HepG2 (cell line): ENCODE data around the gene HDGF. TPM values are rescaled to one million over a fixed set of nuclear protein-coding genes. Genes with fewer than 3 reads are reported as not detected.
A peak's percentile ranks its signal among the peaks of the same experiment; 100 is the strongest.

Experiments used
- AHR ChIP-seq: IDR thresholded peaks from 2 replicates; pipeline ENCODE4 v1.6.1; 2018; ENCODE audit warnings: missing genetic modification reagents, missing compliant biosample characterization
- GATAD1 ChIP-seq: IDR thresholded peaks from 2 replicates; pipeline ENCODE4 v1.6.1; 2016; ENCODE audit warnings: missing genetic modification reagents, missing compliant biosample characterization
- HDAC1 ChIP-seq: sonication (generic); formaldehyde crosslinking; IDR thresholded peaks from 2 replicates; pipeline ENCODE4 v1.5.1; 2020; ENCODE audit warnings: mild to moderate bottlenecking, missing genetic modification reagents
- HNRNPK ChIP-seq: fragments of 200-400 bp; formaldehyde crosslinking; IDR thresholded peaks from 2 replicates; pipeline ENCODE4 v1.6.1; 2018; ENCODE audit warnings: low read length, low read depth, moderate library complexity, mild to moderate bottlenecking; ENCODE audit not compliant: poor library complexity, severe bottlenecking
- NFATC3 ChIP-seq: sonication (generic); formaldehyde crosslinking; IDR thresholded peaks from 2 replicates; pipeline ENCODE4 v1.5.1; 2020; ENCODE audit warnings: mild to moderate bottlenecking, missing genetic modification reagents
- NFE2L1 ChIP-seq: sonication (generic); formaldehyde crosslinking; IDR thresholded peaks from 2 replicates; pipeline ENCODE4 v1.4.0; 2020; ENCODE audit warnings: missing genetic modification reagents, mild to moderate bottlenecking, borderline replicate concordance
- PCBP1 ChIP-seq: fragments of 200-400 bp; formaldehyde crosslinking; IDR thresholded peaks from 2 replicates; pipeline ENCODE4 v1.6.1; 2017; ENCODE audit warnings: mild to moderate bottlenecking, low read depth, low read length, borderline replicate concordance
- PTBP1 ChIP-seq: fragments of 200-400 bp; formaldehyde crosslinking; IDR thresholded peaks from 2 replicates; pipeline ENCODE4 v1.6.1; 2018; ENCODE audit warnings: low read length, low read depth; ENCODE audit not compliant: poor library complexity, severe bottlenecking
- SP4 ChIP-seq: sonication (generic); formaldehyde crosslinking; IDR thresholded peaks from 2 replicates; pipeline ENCODE4 v1.8.1; 2023; ENCODE audit warnings: mild to moderate bottlenecking, missing genetic modification reagents
- SRSF9 ChIP-seq: fragments of 200-400 bp; formaldehyde crosslinking; IDR thresholded peaks from 2 replicates; pipeline ENCODE4 v1.6.1; 2018; ENCODE audit warnings: borderline replicate concordance, mild to moderate bottlenecking, low read depth, low read length; ENCODE audit not compliant: insufficient read depth, poor library complexity, severe bottlenecking
- TARDBP ChIP-seq: sonication (generic); formaldehyde crosslinking; IDR thresholded peaks from 2 replicates; pipeline ENCODE4 v1.8.0; 2022; ENCODE audit warnings: mild to moderate bottlenecking, missing genetic modification reagents
- TCF7L2 ChIP-seq: IDR thresholded peaks from 2 replicates; pipeline ENCODE4 v1.6.1; 2011; ENCODE audit warnings: mild to moderate bottlenecking, low read depth, low read length, moderate library complexity
- ZBTB7B ChIP-seq: sonication (generic); formaldehyde crosslinking; IDR thresholded peaks from 2 replicates; pipeline ENCODE4 v1.4.0; 2020; ENCODE audit warnings: missing genetic modification reagents
- ZNF205 ChIP-seq: IDR thresholded peaks from 2 replicates; pipeline ENCODE4 v1.6.1; 2018; ENCODE audit warnings: missing biosample characterization, missing genetic modification reagents
- ZNF232 ChIP-seq: sonication (generic); formaldehyde crosslinking; IDR thresholded peaks from 2 replicates; pipeline ENCODE4 v1.4.0; 2020; ENCODE audit warnings: missing genetic modification reagents, borderline replicate concordance
- ZNF619 ChIP-seq: sonication (generic); formaldehyde crosslinking; IDR thresholded peaks from 2 replicates; pipeline ENCODE4 v1.4.0; 2020; ENCODE audit warnings: mild to moderate bottlenecking, missing genetic modification reagents
- ZNF83 ChIP-seq: sonication (generic); formaldehyde crosslinking; IDR thresholded peaks from 2 replicates; pipeline ENCODE4 v1.4.0; 2020; ENCODE audit warnings: missing genetic modification reagents, mild to moderate bottlenecking, borderline replicate concordance
- polyA plus RNA-seq, 8 experiments: library from polyadenylated mRNA; depleted of rRNA in 3 of 8; stranded (reverse) in 7 of 8; unstranded in 1 of 8; fragments of >200 nt; fragmentation: Illumina TruSeq in 4 of 8; extraction: Trizol in 4 of 8; gene quantifications; 2 replicates each; pipeline versions ENCODE4 v1.2.1 to v1.2.3, GENCODE V29; 2011 to 2016; ENCODE audit warnings: low read depth in 4 of 8, missing spikeins in 1 of 8, mixed read lengths in 1 of 8; ENCODE audit not compliant: insufficient read depth in 1 of 8
- total RNA-seq, 5 experiments: library from RNA; depleted of rRNA; stranded (reverse); fragments of >200 nt; fragmentation: Illumina TruSeq; extraction: Trizol; gene quantifications; 2 replicates each; pipeline ENCODE4 v1.2.3, GENCODE V29; 2016; ENCODE audit warnings: low read depth in 1 of 5
- TF ChIP-seq, protein P1 (sequence below): sonication (generic); formaldehyde crosslinking; IDR thresholded peaks from 2 replicates; pipeline ENCODE4 v1.4.0; 2020; ENCODE audit warnings: missing genetic modification reagents
- TF ChIP-seq, protein P2 (sequence below): sonication (generic); formaldehyde crosslinking; IDR thresholded peaks from 2 replicates; pipeline ENCODE4 v1.5.1; 2020; ENCODE audit warnings: mild to moderate bottlenecking, missing genetic modification reagents, moderate library complexity
- TF ChIP-seq, protein P3 (sequence below): sonication (generic); formaldehyde crosslinking; conservative IDR thresholded peaks from 2 replicates; pipeline ENCODE4 v1.4.0; 2020; ENCODE audit warnings: missing genetic modification reagents
- TF ChIP-seq, protein P4 (sequence below): sonication (generic); formaldehyde crosslinking; IDR thresholded peaks from 2 replicates; pipeline ENCODE4 v1.4.0; 2020; ENCODE audit warnings: missing genetic modification reagents, borderline replicate concordance

The HDGF gene
- total and polyA plus RNA-seq, 2 of the 13 experiments (the other 11 are each of a cell fraction or from before 2014, with no cell fraction given): 156 to 196 TPM

DNA sequence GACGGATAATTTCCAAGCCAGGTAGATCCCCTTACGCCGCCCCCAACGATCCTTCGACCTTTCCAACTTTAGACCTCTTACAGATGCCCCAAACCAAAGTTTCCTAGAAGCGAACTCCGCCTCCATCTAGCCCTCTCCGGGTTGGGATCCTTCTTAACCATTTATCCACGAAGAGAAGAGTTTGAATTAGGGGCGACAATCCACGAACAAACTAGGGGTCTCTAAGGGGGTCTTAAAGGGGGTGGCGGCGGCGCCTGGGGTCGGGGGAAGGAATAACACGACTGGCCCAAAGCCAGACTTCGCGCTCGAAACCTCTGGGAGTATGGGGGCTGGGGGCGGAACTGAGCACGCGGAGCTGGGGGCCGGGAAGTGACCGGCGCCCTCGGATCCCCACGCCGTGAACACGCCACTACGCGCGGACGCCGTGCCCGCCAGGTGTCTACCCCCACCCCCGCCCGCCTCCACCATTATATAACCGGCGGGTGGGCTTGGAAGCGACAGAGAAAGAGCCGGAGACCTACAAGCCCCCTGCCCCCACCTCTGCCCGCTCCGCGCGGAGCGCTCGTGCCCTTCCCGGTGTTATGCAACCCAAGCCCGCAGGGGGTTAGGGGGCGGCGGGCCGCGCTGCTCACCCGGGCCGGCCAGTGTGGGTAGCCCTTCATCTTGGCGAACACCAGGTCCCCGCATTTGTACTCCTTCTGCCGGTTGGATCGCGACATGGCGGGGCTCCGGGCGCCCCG is 594 bp downstream of the HDGF start (continued):
- TF ChIP-seq AHR (CRISPR knock-in tag): 0 out of 2 replicates have a peak, but pooled peaks have one; percentile 47
- TF ChIP-seq TCF7L2: no peak
- TF ChIP-seq PTBP1: no peak
- TF ChIP-seq, protein P1, sequence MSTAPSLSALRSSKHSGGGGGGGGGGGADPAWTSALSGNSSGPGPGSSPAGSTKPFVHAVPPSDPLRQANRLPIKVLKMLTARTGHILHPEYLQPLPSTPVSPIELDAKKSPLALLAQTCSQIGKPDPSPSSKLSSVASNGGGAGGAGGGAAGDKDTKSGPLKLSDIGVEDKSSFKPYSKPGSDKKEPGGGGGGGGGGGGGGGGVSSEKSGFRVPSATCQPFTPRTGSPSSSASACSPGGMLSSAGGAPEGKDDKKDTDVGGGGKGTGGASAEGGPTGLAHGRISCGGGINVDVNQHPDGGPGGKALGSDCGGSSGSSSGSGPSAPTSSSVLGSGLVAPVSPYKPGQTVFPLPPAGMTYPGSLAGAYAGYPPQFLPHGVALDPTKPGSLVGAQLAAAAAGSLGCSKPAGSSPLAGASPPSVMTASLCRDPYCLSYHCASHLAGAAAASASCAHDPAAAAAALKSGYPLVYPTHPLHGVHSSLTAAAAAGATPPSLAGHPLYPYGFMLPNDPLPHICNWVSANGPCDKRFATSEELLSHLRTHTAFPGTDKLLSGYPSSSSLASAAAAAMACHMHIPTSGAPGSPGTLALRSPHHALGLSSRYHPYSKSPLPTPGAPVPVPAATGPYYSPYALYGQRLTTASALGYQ: no peak
- 0 out of 2 replicates have a peak, but pooled peaks have one; percentile 19 for TF ChIP-seq ZBTB7B (CRISPR knock-in tag)
- TF ChIP-seq ZNF232 (CRISPR knock-in tag): no peak
- TF ChIP-seq TARDBP (CRISPR knock-in tag): no peak
- TF ChIP-seq SP4 (CRISPR knock-in tag): no peak
- peak; percentile 18 for TF ChIP-seq HNRNPK
- TF ChIP-seq NFE2L1 (CRISPR knock-in tag): no peak
- TF ChIP-seq ZNF619 (CRISPR knock-in tag): no peak
- 0 out of 2 replicates have a peak, but pooled peaks have one; percentile 29 for TF ChIP-seq GATAD1 (CRISPR knock-in tag)
- no peak for TF ChIP-seq ZNF83 (CRISPR knock-in tag)
- no peak; the same call in 1 of the 2 replicates for TF ChIP-seq HDAC1 (CRISPR knock-in tag)
- TF ChIP-seq, protein P2, sequence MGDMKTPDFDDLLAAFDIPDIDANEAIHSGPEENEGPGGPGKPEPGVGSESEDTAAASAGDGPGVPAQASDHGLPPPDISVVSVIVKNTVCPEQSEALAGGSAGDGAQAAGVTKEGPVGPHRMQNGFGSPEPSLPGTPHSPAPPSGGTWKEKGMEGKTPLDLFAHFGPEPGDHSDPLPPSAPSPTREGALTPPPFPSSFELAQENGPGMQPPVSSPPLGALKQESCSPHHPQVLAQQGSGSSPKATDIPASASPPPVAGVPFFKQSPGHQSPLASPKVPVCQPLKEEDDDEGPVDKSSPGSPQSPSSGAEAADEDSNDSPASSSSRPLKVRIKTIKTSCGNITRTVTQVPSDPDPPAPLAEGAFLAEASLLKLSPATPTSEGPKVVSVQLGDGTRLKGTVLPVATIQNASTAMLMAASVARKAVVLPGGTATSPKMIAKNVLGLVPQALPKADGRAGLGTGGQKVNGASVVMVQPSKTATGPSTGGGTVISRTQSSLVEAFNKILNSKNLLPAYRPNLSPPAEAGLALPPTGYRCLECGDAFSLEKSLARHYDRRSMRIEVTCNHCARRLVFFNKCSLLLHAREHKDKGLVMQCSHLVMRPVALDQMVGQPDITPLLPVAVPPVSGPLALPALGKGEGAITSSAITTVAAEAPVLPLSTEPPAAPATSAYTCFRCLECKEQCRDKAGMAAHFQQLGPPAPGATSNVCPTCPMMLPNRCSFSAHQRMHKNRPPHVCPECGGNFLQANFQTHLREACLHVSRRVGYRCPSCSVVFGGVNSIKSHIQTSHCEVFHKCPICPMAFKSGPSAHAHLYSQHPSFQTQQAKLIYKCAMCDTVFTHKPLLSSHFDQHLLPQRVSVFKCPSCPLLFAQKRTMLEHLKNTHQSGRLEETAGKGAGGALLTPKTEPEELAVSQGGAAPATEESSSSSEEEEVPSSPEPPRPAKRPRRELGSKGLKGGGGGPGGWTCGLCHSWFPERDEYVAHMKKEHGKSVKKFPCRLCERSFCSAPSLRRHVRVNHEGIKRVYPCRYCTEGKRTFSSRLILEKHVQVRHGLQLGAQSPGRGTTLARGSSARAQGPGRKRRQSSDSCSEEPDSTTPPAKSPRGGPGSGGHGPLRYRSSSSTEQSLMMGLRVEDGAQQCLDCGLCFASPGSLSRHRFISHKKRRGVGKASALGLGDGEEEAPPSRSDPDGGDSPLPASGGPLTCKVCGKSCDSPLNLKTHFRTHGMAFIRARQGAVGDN (CRISPR knock-in tag): no peak; the same call in 1 of the 2 replicates
- TF ChIP-seq, protein P3, sequence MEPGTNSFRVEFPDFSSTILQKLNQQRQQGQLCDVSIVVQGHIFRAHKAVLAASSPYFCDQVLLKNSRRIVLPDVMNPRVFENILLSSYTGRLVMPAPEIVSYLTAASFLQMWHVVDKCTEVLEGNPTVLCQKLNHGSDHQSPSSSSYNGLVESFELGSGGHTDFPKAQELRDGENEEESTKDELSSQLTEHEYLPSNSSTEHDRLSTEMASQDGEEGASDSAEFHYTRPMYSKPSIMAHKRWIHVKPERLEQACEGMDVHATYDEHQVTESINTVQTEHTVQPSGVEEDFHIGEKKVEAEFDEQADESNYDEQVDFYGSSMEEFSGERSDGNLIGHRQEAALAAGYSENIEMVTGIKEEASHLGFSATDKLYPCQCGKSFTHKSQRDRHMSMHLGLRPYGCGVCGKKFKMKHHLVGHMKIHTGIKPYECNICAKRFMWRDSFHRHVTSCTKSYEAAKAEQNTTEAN (CRISPR knock-in tag): no peak
- 0 out of 2 replicates have a peak, but pooled peaks have one; percentile 12 for TF ChIP-seq PCBP1
- no peak for TF ChIP-seq NFATC3
- TF ChIP-seq, protein P4, sequence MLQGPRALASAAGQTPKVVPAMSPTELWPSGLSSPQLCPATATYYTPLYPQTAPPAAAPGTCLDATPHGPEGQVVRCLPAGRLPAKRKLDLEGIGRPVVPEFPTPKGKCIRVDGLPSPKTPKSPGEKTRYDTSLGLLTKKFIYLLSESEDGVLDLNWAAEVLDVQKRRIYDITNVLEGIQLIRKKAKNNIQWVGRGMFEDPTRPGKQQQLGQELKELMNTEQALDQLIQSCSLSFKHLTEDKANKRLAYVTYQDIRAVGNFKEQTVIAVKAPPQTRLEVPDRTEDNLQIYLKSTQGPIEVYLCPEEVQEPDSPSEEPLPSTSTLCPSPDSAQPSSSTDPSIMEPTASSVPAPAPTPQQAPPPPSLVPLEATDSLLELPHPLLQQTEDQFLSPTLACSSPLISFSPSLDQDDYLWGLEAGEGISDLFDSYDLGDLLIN (CRISPR knock-in tag): no peak
- no peak for TF ChIP-seq SRSF9
- 0 out of 2 replicates have a peak, but pooled peaks have one; percentile 56 for TF ChIP-seq ZNF205
